Heart left ventricle (tissue), 16 donors: ENCODE results near the gene INPPL1. TPM values are rescaled to one million over a fixed set of nuclear protein-coding genes. Genes with fewer than 3 reads are reported as not detected.

Experiments used
- ATAC-seq, 4 donors: fragments of 200-7000 bp; cut with Tn5 transposase; one replicate each; pipeline ENCODE4 v1.9.1; 2020 to 2022; ENCODE audit warnings: moderate library complexity in 4 of 4, mild to moderate bottlenecking in 3 of 4, moderate number of reproducible peaks in 1 of 4
- DNase-seq, 5 donors: peaks; one replicate each; pipeline ENCODE4 v3.0.0-alpha.2; 2020
- H3K27ac ChIP-seq, 12 donors: fragments of 200-600 bp; sonication (generic) in 4 of 12; one replicate each; pipeline versions ENCODE4 v1.5.0 to v1.8.0; 2016 to 2022; ENCODE audit warnings: mild to moderate bottlenecking in 2 of 12
- H3K27me3 ChIP-seq, 9 donors: fragments of 200-600 bp; sonication (generic) in 2 of 9; one replicate each; pipeline versions ENCODE4 v1.5.1 to v1.8.0; 2016 to 2022; ENCODE audit warnings: mild to moderate bottlenecking in 3 of 9
- H3K36me3 ChIP-seq, 9 donors: fragments of 200-600 bp; sonication (generic) in 2 of 9; one replicate each; pipeline versions ENCODE4 v1.5.0 to v1.8.0; 2018 to 2022; ENCODE audit warnings: mild to moderate bottlenecking in 2 of 9
- H3K4me1 ChIP-seq, 12 donors: fragments of 200-600 bp; sonication (generic) in 4 of 12; one replicate each; pipeline versions ENCODE4 v1.5.0 to v1.8.0; 2016 to 2022; ENCODE audit warnings: mild to moderate bottlenecking in 3 of 12
- H3K4me3 ChIP-seq, 12 donors: fragments of 200-600 bp; sonication (generic) in 4 of 12; one replicate each; pipeline versions ENCODE4 v1.5.0 to v1.8.0; 2017 to 2022; ENCODE audit warnings: mild to moderate bottlenecking in 9 of 12, moderate library complexity in 4 of 12
- H3K9me3 ChIP-seq, 12 donors: fragments of 200-600 bp; sonication (generic) in 4 of 12; one replicate each; pipeline versions ENCODE4 v1.5.0 to v1.8.0; 2016 to 2022; ENCODE audit warnings: mild to moderate bottlenecking in 1 of 12
- POLR2A ChIP-seq, 2 donors: fragments of 450-650 bp; IDR thresholded peaks; one replicate each; pipeline ENCODE4 v1.6.1; 2017; ENCODE audit warnings: antibody characterized with exemption in 2 of 2, mild to moderate bottlenecking in 2 of 2, moderate library complexity in 2 of 2
- WGBS, 4 donors: extraction: QIAGEN DNeasy Blood & Tissue Kit in 2 of 4; methylation state at CpG; one replicate each; pipeline versions ENCODE4 v1.1.5 to v1.1.7; 2013 to 2018; 5-methylcytosine and 5-hydroxymethylcytosine counted together
- intact Hi-C, 10 donors: fragments of 100-400 bp; cut with DNase I; formaldehyde crosslinking; loops; one replicate each; pipeline versions ENCODE4 v1.11.1 to v1.14.2; 2022
- polyA plus RNA-seq, 2 donors: library from polyadenylated mRNA; stranded (reverse); fragments of 200-250 nt; gene quantifications; one replicate each; pipeline ENCODE4 v1.2.3, GENCODE V29; 2013
- total RNA-seq, 9 donors: library from RNA; depleted of rRNA in 2 of 9; stranded (reverse); fragments of >200 nt in 2 of 9; fragmentation: NEBNext Ultra II Directional in 3 of 9; extraction: Animal tissue kit (Norgen Biotek cat#: 25700) in 3 of 9; gene quantifications; one replicate each; pipeline versions ENCODE4 v1.1.0 to v1.2.4, GENCODE V29; 2016 to 2023
- TF ChIP-seq, protein P1 (sequence below), 12 donors: fragments of 200-600 bp; sonication (generic) in 4 of 12; IDR thresholded peaks; one replicate each; pipeline versions ENCODE4 v1.5.0 to v1.8.0; 2018 to 2022; ENCODE audit warnings: antibody characterized with exemption in 12 of 12, mild to moderate bottlenecking in 5 of 12
- donor health status: ischemic (EF 13 %, LVEDD 7.1; RV severe dilation, severe dysfunction).
- donor health status: healthy with polysubstance abuse.
- donor health status: DM: no; HTN: yes; CAD: no.
- donor health status: DM: no; HTN: no; CAD: no.
- donor health status: ischemic (EF 25% LVEDD 6.9; RV normal size, moderate dysfunction).
- donor health status: ischemic (EF 25% LVEDD 5.7; RV mildly dilated, moderate dysfunction).
- donor health status: healthy.
- donor health status: DM: yes; HTN: yes; CAD: no.
- donor health status: ischemic (EF 35%, LVEDD 5.7; RV mildly dilated, moderate dysfunction).
- donor health status: nonischemic (EF 11% LVEDD 7.7; RV severe dilation, severe dysfunction).
- donor health status: DM: yes; HTN: yes; CAD: no.
- donor health status: PGD.
- donor health status: ischemic (EF 29% LVEDD 5.4; RV normal size, mild dysfunction).
- donor health status: nonischemic (EF 23%, LVEDD 6.1; RV moderate dilation, normal function).

Gene INPPL1
- total and polyA plus RNA-seq, 11 donors: 73.2 to 146 (median 99.4) TPM

DNA sequence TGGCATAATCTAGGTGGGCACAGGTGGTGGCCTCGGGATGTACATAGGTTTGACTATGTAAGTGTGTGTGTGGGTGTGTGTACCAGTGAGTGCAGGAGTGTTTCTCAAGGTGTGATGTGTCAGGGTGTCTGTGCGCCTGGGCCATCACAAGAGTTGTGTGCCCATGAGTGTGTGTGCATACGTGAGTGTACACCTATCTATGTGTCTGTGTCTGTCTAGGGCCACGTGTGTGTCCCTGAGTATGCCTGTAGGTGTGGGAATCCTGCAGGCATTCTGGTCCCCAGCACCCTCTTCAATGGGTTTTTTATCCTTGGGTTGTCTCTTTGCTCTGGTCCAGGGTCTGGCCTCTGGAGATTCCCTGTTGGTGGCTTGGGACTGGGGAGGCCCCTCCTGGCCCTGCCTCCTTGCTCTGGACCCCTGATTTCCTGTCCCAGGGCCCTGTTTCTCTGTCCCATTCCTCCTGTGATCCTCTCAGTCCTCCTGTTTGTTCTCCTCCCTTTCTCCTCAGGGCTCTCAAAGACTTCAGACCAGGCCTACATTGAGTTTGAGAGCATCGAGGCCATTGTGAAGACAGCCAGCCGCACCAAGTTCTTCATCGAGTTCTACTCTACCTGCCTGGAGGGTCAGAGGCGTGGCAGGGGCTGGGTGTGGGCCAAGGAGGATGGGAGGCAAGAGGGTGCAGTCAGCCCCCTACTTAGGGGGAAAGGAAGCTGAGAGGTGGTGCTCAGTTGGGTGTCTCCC lies 9.4 kb downstream of the INPPL1 start:
- peaks cover 0 to 94% (median 90%) of the 10 kb centered on the region in 9 donors for H3K36me3 ChIP-seq
- ATAC-seq: no peak
- intact Hi-C loops: loop anchor here in 1 of 10 donors (10.0 kb wide), 1 partner anchor 181 kb away; no protein-coding TSS in a partner anchor

DNA sequence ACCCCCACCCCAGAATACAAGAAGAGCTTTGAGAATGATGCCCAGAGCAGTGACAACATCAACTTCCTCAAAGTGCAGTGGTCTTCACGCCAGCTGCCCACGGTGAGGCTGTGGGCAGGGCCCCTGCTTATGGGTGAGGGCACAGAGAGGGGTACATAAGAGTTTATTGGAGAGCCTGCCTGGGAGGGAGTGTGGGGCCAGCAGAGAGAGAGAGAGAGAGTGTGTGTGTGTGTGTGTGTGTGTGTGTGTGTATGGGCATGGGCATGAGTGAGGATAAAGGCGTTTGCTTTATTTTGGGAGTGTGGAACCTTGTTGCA lies 9.9 kb downstream of the INPPL1 start:
- DNase-seq (no peak), ATAC-seq (no peak)
- no peak overlapping the region for H3K4me3 ChIP-seq
- peaks cover 0 to 40% (median 21%) of the 10 kb centered on the region in 12 donors for H3K4me1 ChIP-seq
- peaks cover 0 to 5% (median 0%) of the 10 kb centered on the region in 9 donors for H3K27me3 ChIP-seq
- no peak for TF ChIP-seq POLR2A (IDR thresholded peaks at IDR 0.05)
- TF ChIP-seq, protein P1, sequence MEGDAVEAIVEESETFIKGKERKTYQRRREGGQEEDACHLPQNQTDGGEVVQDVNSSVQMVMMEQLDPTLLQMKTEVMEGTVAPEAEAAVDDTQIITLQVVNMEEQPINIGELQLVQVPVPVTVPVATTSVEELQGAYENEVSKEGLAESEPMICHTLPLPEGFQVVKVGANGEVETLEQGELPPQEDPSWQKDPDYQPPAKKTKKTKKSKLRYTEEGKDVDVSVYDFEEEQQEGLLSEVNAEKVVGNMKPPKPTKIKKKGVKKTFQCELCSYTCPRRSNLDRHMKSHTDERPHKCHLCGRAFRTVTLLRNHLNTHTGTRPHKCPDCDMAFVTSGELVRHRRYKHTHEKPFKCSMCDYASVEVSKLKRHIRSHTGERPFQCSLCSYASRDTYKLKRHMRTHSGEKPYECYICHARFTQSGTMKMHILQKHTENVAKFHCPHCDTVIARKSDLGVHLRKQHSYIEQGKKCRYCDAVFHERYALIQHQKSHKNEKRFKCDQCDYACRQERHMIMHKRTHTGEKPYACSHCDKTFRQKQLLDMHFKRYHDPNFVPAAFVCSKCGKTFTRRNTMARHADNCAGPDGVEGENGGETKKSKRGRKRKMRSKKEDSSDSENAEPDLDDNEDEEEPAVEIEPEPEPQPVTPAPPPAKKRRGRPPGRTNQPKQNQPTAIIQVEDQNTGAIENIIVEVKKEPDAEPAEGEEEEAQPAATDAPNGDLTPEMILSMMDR (IDR thresholded peaks at IDR 0.05): no peak
- peaks cover 0 to 89% (median 85%) of the 10 kb centered on the region in 9 donors for H3K36me3 ChIP-seq
- WGBS, 4 donors: 71 to 86% (median 80%) methylated on average over 3 of the region's 3 CpGs
- no peaks in the 10 kb centered on the region for H3K9me3 ChIP-seq
- no peak overlapping the region for H3K27ac ChIP-seq
- intact Hi-C loops: loop anchor here in 1 of 10 donors (10.0 kb wide), 1 partner anchor 180 kb away; no protein-coding TSS in a partner anchor

More for the DNA sequence above, 9.4 kb downstream of the INPPL1 start:
- Histone ChIP-seq H3K27me3 (no peaks in the 10 kb centered on the region), H3K4me3 (no peak overlapping the region), H3K27ac (no peak overlapping the region), H3K4me1 (peaks cover 0 to 34% (median 15%) of the 10 kb centered on the region in 12 donors), H3K9me3 (no peaks in the 10 kb centered on the region)
- TF ChIP-seq POLR2A (IDR thresholded peaks at IDR 0.05): no peak
- TF ChIP-seq, protein P1 (IDR thresholded peaks at IDR 0.05): no peak
- 87 to 94% (median 92%) methylated on average over 8 of the region's 8 CpGs for WGBS, 4 donors
- no peak for DNase-seq

- no peaks in the 10 kb centered on the region for H3K9me3 ChIP-seq
- H3K36me3 ChIP-seq: peaks cover 0 to 85% (median 80%) of the 10 kb centered on the region in 9 donors
- 81 to 93% (median 88%) methylated on average over 4 of the region's 4 CpGs for WGBS, 4 donors
- DNase-seq: no peak
- intact Hi-C loops: loop anchor here in 1 of 10 donors (10.0 kb wide), 1 partner anchor 180 kb away; no protein-coding TSS in a partner anchor
- no peak overlapping the region for H3K27ac ChIP-seq
- H3K4me3 ChIP-seq: no peak overlapping the region
- TF ChIP-seq POLR2A (IDR thresholded peaks at IDR 0.05): no peak
- TF ChIP-seq, protein P1 (IDR thresholded peaks at IDR 0.05): no peak
- peaks cover 0 to 9% (median 0%) of the 10 kb centered on the region in 9 donors for H3K27me3 ChIP-seq
- peaks cover 0 to 44% (median 24%) of the 10 kb centered on the region in 12 donors for H3K4me1 ChIP-seq
- no peak for ATAC-seq
These were observed 10.4 kb downstream of the INPPL1 start for GRCh38 chr11:72234920-72235319.

DNA sequence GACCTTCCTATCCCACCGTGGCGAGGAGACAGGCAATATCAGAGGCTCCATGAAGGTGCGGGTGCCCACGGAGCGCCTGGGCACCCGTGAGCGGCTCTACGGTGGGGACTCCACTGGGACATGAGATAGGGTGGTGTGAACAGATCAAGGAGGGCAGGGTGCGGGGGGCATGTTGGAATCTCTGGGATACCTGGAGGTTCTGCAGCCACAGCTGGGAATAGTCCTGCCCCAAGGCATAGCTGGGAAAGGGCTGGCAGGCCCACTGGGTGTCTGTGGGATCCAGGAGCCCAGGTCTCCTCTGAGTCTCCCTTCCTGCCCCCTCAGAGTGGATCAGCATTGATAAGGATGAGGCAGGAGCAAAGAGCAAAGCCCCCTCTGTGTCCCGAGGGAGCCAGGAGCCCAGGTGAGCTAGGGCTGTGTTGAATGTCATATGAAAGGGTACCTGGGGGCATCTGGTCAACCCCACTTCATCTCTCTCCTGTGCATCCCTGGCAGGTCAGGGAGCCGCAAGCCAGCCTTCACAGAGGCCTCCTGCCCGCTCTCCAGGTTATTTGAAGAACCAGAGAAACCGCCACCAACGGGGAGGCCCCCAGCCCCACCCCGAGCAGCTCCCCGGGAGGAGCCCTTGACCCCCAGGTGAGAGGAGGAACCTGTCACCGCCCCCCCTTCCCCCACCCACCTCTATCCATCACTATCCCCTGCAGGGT lies 10.9 kb downstream of the INPPL1 start:
- DNase-seq: no peak

More for the DNA sequence above, 10.9 kb downstream of the INPPL1 start:
- Histone ChIP-seq H3K36me3 (peaks cover 0 to 79% (median 74%) of the 10 kb centered on the region in 9 donors), H3K9me3 (no peaks in the 10 kb centered on the region), H3K27me3 (peaks cover 0 to 15% (median under 1%) of the 10 kb centered on the region in 9 donors), H3K27ac (peak overlapping the region in 1 of 12 donors; percentile 55), H3K4me1 (peaks cover 0 to 50% (median 30%) of the 10 kb centered on the region in 12 donors), H3K4me3 (no peak overlapping the region)
- ATAC-seq: no peak
- TF ChIP-seq POLR2A (IDR thresholded peaks at IDR 0.05): no peak
- TF ChIP-seq, protein P1 (IDR thresholded peaks at IDR 0.05): no peak
- 89 to 95% (median 90%) methylated on average over 14 to 17 of the region's 17 CpGs for WGBS, 4 donors
- intact Hi-C loops: loop anchor here in 1 of 10 donors (10.0 kb wide), 1 partner anchor 179 kb away; no protein-coding TSS in a partner anchor
